CD4-positive, alpha-beta T cell (primary cell): ENCODE measurements around the gene HCAR3. TPM values are rescaled to one million over a fixed set of nuclear protein-coding genes. Genes with fewer than 3 reads are reported as not detected.

ENCODE experiments used
- ATAC-seq: fragments of 200-7000 bp; cut with Tn5 transposase; one replicate; pipeline ENCODE4 v1.10.0; 2022; ENCODE audit warnings: mild to moderate bottlenecking; ENCODE audit not compliant: poor library complexity
- CTCF ChIA-PET: fragments of 350-600 bp; sonication (Branson Sonifier 250); formaldehyde crosslinking; loops from one replicate; lab custom pipeline; 2021; ENCODE audit warnings: antibody characterized with exemption, inconsistent platforms; lab: Charles Lee
- POLR2A ChIA-PET: fragments of 350-600 bp; sonication (Branson Sonifier 250); formaldehyde crosslinking; loops from one replicate; lab custom pipeline; 2021; ENCODE audit warnings: antibody characterized with exemption, inconsistent platforms; lab: Charles Lee
- DNase-seq, 14 experiments: peaks; one replicate each; pipeline ENCODE4 v3.0.0-alpha.2; 2013 to 2020; ENCODE audit warnings: mixed read lengths in 2 of 14
- H3K27ac ChIP-seq, 2 donors: one replicate each; pipeline versions ENCODE4 v1.5.1 to v1.7.0; 2013; ENCODE audit warnings: low read length in 2 of 2, low read depth in 1 of 2, mild to moderate bottlenecking in 1 of 2
- H3K27me3 ChIP-seq, 2 experiments: 1 replicate in 1 of 2; 2 replicates in 1 of 2; pipeline versions ENCODE4 v1.6.1 to v1.7.0; 2013; ENCODE audit warnings: low read length in 2 of 2, control low read depth in 1 of 2, mild to moderate bottlenecking in 1 of 2, moderate library complexity in 1 of 2; ENCODE audit not compliant: insufficient read depth in 2 of 2, control insufficient read depth in 1 of 2
- H3K36me3 ChIP-seq: one replicate; pipeline ENCODE4 v1.6.1; 2013; ENCODE audit warnings: low read length, control low read depth; ENCODE audit not compliant: insufficient read depth
- H3K4me1 ChIP-seq: one replicate; pipeline ENCODE4 v1.6.1; 2013; ENCODE audit warnings: low read length, control low read depth; ENCODE audit not compliant: insufficient read depth
- H3K4me3 ChIP-seq: one replicate; pipeline ENCODE4 v1.5.1; 2013; ENCODE audit warnings: mild to moderate bottlenecking, low read length, moderate library complexity
- H3K9me3 ChIP-seq, 2 experiments: 1 replicate in 1 of 2; 2 replicates in 1 of 2; pipeline versions ENCODE4 v1.6.1 to v1.7.0; 2013; ENCODE audit warnings: low read length in 2 of 2, mild to moderate bottlenecking in 2 of 2, control low read depth in 1 of 2, moderate library complexity in 1 of 2; ENCODE audit not compliant: control insufficient read depth in 1 of 2, insufficient read depth in 1 of 2
- H3K27ac Mint-ChIP-seq: one replicate; pipeline ENCODE4 v1.8.0; 2020; ENCODE audit warnings: mixed read lengths
- H3K27me3 Mint-ChIP-seq: one replicate; pipeline ENCODE4 v1.8.0; 2021; ENCODE audit warnings: mixed read lengths
- H3K36me3 Mint-ChIP-seq: one replicate; pipeline ENCODE4 v1.8.0; 2021; ENCODE audit warnings: low read depth, mixed read lengths
- H3K4me1 Mint-ChIP-seq: one replicate; pipeline ENCODE4 v1.8.0; 2021; ENCODE audit warnings: low read depth, mixed read lengths
- H3K4me3 Mint-ChIP-seq: one replicate; pipeline ENCODE4 v1.8.0; 2020; ENCODE audit warnings: mild to moderate bottlenecking, mixed read lengths
- H3K9me3 Mint-ChIP-seq: one replicate; pipeline ENCODE4 v1.8.0; 2020; ENCODE audit warnings: mixed read lengths
- CTCF ChIP-seq: fragments of 200-600 bp; IDR thresholded peaks from one replicate; pipeline ENCODE4 v1.8.0; 2022; ENCODE audit warnings: antibody characterized with exemption, mild to moderate bottlenecking
- intact Hi-C, 2 experiments: fragments of 100-400 bp; cut with DNase I in 1 of 2; cut with micrococcal nuclease in 1 of 2; formaldehyde crosslinking; loops; one replicate each; pipeline versions ENCODE4 v1.15.1 to v1.9.0; 2023 to 2025; cut with DNase I, micrococcal nuclease
- total RNA-seq, 174 experiments: library from RNA in 2 of 174; stranded (reverse) in 2 of 174; gene quantifications; one replicate each; pipeline ENCODE4 v1.2.3 and lab custom pipeline; 2021 to 2026

Gene HCAR3
- total RNA-seq, 2 experiments from 2014 or later, result 0.33 to 0.39 TPM

GRCh38 chr12:122732170-122732569, 15.6 kb upstream of the HCAR3 start:
- peaks cover 24% of the 10 kb centered on the region for H3K4me1 ChIP-seq
- H3K27ac Mint-ChIP-seq, result peak overlapping the region; percentile 14
- peak in 1 of 14 experiments; percentile 17 for DNase-seq
- H3K9me3 Mint-ChIP-seq, result no peaks in the 10 kb centered on the region
- intact Hi-C loops, result no loop called here
- no peaks in the 10 kb centered on the region for H3K36me3 ChIP-seq
- peak; percentile 63 for ATAC-seq
- ChIA-PET CTCF (no interaction called here), POLR2A (interaction anchor here (1.2 kb wide), 1 partner anchor 205 kb away, joined by 3 read pairs; the partner anchor contains the start of genes KNTC1 and RSRC2)
- no peak overlapping the region for H3K27ac ChIP-seq
- H3K4me3 ChIP-seq, result no peak overlapping the region
- H3K27me3 Mint-ChIP-seq, result peaks cover 5% of the 10 kb centered on the region
- no peaks in the 10 kb centered on the region for H3K27me3 ChIP-seq
- TF ChIP-seq CTCF, result no peak
- H3K36me3 Mint-ChIP-seq, result no peaks in the 10 kb centered on the region
- H3K9me3 ChIP-seq, result no peaks in the 10 kb centered on the region
- H3K4me3 Mint-ChIP-seq, result peak overlapping the region; percentile 40
- peaks cover 41% of the 10 kb centered on the region for H3K4me1 Mint-ChIP-seq

GRCh38 chr12:122730215-122731014, 13.8 kb upstream of the HCAR3 start, which contains the start of gene HCAR1:
HCAR1 (minus strand) TSS chr12:122730844; CDS start chr12:122730339, 505 bp downstream.
- Mint-ChIP-seq H3K27me3 (peaks cover 5% of the 10 kb centered on the region), H3K4me1 (peaks cover 48% of the 10 kb centered on the region), H3K27ac (peak within 1 kb of the TSS; percentile 24), H3K36me3 (no peaks in the 10 kb centered on the region), H3K9me3 (no peaks in the 10 kb centered on the region), H3K4me3 (peak within 1 kb of the TSS; percentile 48)
- Histone ChIP-seq H3K36me3 (no peaks in the 10 kb centered on the region), H3K9me3 (no peaks in the 10 kb centered on the region), H3K4me1 (peaks cover 24% of the 10 kb centered on the region), H3K27ac (no peak within 1 kb of the TSS), H3K4me3 (peak within 1 kb of the TSS; percentile 19), H3K27me3 (no peaks in the 10 kb centered on the region)
- intact Hi-C loops, result no loop called here
- TF ChIP-seq CTCF, result no peak
- ChIA-PET POLR2A (no interaction called here), CTCF (interaction anchor here (0.6 kb wide), 1 partner anchor 457 kb away, joined by 3 read pairs; no protein-coding TSS in a partner anchor)
- peak; percentile 69 for ATAC-seq
- peak in 11 of 14 experiments; percentile 5 to 50 (median 37) for DNase-seq

- no peak for TF ChIP-seq CTCF
- Mint-ChIP-seq H3K9me3 (no peaks in the 10 kb centered on the region), H3K27ac (no peak overlapping the region), H3K27me3 (peaks cover 5% of the 10 kb centered on the region), H3K36me3 (no peaks in the 10 kb centered on the region), H3K4me3 (no peak overlapping the region), H3K4me1 (peaks cover 48% of the 10 kb centered on the region)
- Histone ChIP-seq H3K4me3 (peak overlapping the region; percentile 19), H3K4me1 (peaks cover 24% of the 10 kb centered on the region), H3K27me3 (no peaks in the 10 kb centered on the region), H3K9me3 (no peaks in the 10 kb centered on the region), H3K36me3 (no peaks in the 10 kb centered on the region), H3K27ac (no peak overlapping the region)
- DNase-seq (no peak), ATAC-seq (no peak)
- CTCF ChIA-PET, result no interaction called here
- POLR2A ChIA-PET, result no interaction called here
- intact Hi-C loops, result no loop called here
Observed at GRCh38 chr12:122729583-122730214, 13.1 kb upstream of the HCAR3 start.
